Neural cell (in vitro differentiated cells): Measurements from ENCODE around the gene PSMA2. TPM values are rescaled to one million over a fixed set of nuclear protein-coding genes. Genes with fewer than 3 reads are reported as not detected.

Source experiments
- H2AFZ ChIP-seq: fragments of 200-600, 300-800 bp; sonication (generic), shearing (Covaris generic); 2 replicates; pipeline ENCODE4 v1.6.0; 2014; ENCODE audit warnings: low read depth, mild to moderate bottlenecking, antibody characterized with exemption, low read length, moderate library complexity
- H3F3A ChIP-seq: fragments of 200-600 bp; shearing (Covaris generic); 2 replicates; pipeline ENCODE4 v1.6.1; 2016; ENCODE audit warnings: mild to moderate bottlenecking, moderate library complexity, mixed read lengths, antibody characterized with exemption, low read length; ENCODE audit not compliant: insufficient read depth, poor library complexity, severe bottlenecking
- H3K27ac ChIP-seq: fragments of 200-600, 300-800 bp; sonication (generic), shearing (Covaris generic); 2 replicates; pipeline ENCODE4 v1.5.1; 2014; ENCODE audit warnings: mild to moderate bottlenecking, low read length, moderate library complexity
- H3K27me3 ChIP-seq: fragments of 300-800, 200-600 bp; sonication (generic), shearing (Covaris generic); 2 replicates; pipeline ENCODE4 v1.6.0; 2014; ENCODE audit warnings: mild to moderate bottlenecking, low read depth, low read length, moderate library complexity; ENCODE audit not compliant: insufficient read depth
- H3K36me3 ChIP-seq: fragments of 300-800, 200-600 bp; sonication (generic), shearing (Covaris generic); 2 replicates; pipeline ENCODE4 v1.5.1; 2014; ENCODE audit warnings: mild to moderate bottlenecking, antibody characterized with exemption, low read length, moderate library complexity; ENCODE audit not compliant: insufficient read depth
- H3K4me2 ChIP-seq: fragments of 300-800, 200-600 bp; sonication (generic), shearing (Covaris generic); 2 replicates; pipeline ENCODE4 v1.6.0; 2014; ENCODE audit warnings: mild to moderate bottlenecking, low read length
- H3K4me3 ChIP-seq: fragments of 300-800, 200-600 bp; sonication (generic), shearing (Covaris generic); 2 replicates; pipeline ENCODE4 v1.5.1; 2014; ENCODE audit warnings: mild to moderate bottlenecking, low read length, moderate library complexity
- H3K79me2 ChIP-seq: fragments of 200-600 bp; shearing (Covaris generic); replicated peaks from 2 replicates; pipeline ENCODE4 v1.6.0; 2014; ENCODE audit warnings: mild to moderate bottlenecking, low read length, moderate library complexity; ENCODE audit not compliant: insufficient read depth
- H3K9ac ChIP-seq: fragments of 300-800, 200-600 bp; sonication (generic), shearing (Covaris generic); 2 replicates; pipeline ENCODE4 v1.6.1; 2016; ENCODE audit warnings: mild to moderate bottlenecking, low read length, mixed read lengths
- H3K9me2 ChIP-seq: fragments of 200-600 bp; shearing (Covaris generic); 2 replicates; pipeline ENCODE4 v1.6.1; 2016; ENCODE audit warnings: mild to moderate bottlenecking, low read length, mixed read lengths; ENCODE audit not compliant: insufficient read depth
- H3K9me3 ChIP-seq: fragments of 200-600, 300-800 bp; sonication (generic), shearing (Covaris generic); 2 replicates; pipeline ENCODE4 v1.6.1; 2016; ENCODE audit warnings: mild to moderate bottlenecking, mixed run types, low read length, moderate library complexity, mixed read lengths
- H4K20me1 ChIP-seq: fragments of 200-600 bp; shearing (Covaris generic); 2 replicates; pipeline ENCODE4 v1.6.1; 2016; ENCODE audit warnings: mild to moderate bottlenecking, mixed run types; ENCODE audit not compliant: insufficient read depth
- CTCF ChIP-seq: fragments of 450-650 bp; IDR thresholded peaks from 2 replicates; pipeline ENCODE4 v1.5.1; 2014; ENCODE audit warnings: antibody characterized with exemption, mild to moderate bottlenecking, moderate library complexity; ENCODE audit not compliant: poor library complexity, severe bottlenecking
- EP300 ChIP-seq: fragments of 450-650 bp; conservative IDR thresholded peaks from 2 replicates; pipeline ENCODE4 v1.6.1; 2014; ENCODE audit warnings: antibody characterized with exemption, mild to moderate bottlenecking, moderate library complexity; ENCODE audit not compliant: poor library complexity, severe bottlenecking
- EZH2 ChIP-seq: fragments of 200-600, 300-800 bp; shearing (Covaris generic), sonication (generic); IDR thresholded peaks from 2 replicates; pipeline ENCODE4 v1.6.1; 2014; ENCODE audit warnings: antibody characterized with exemption, low read length, borderline replicate concordance, mild to moderate bottlenecking; ENCODE audit not compliant: insufficient read depth, poor library complexity, severe bottlenecking
- MXI1 ChIP-seq: fragments of 450-650 bp; conservative IDR thresholded peaks from 2 replicates; pipeline ENCODE4 v1.6.1; 2014; ENCODE audit warnings: antibody characterized with exemption, mild to moderate bottlenecking; ENCODE audit not compliant: poor library complexity, severe bottlenecking
- POLR2AphosphoS5 ChIP-seq: IDR thresholded peaks from 2 replicates; pipeline ENCODE4 v1.6.1; 2012
- RAD21 ChIP-seq: fragments of 450-650 bp; conservative IDR thresholded peaks from 2 replicates; pipeline ENCODE4 v1.6.1; 2014; ENCODE audit warnings: antibody characterized with exemption, mild to moderate bottlenecking, moderate library complexity
- SMC3 ChIP-seq: fragments of 450-650 bp; conservative IDR thresholded peaks from 2 replicates; pipeline ENCODE4 v1.6.1; 2014; ENCODE audit warnings: antibody characterized with exemption, mild to moderate bottlenecking, moderate library complexity; ENCODE audit not compliant: poor library complexity
- TAF1 ChIP-seq: IDR thresholded peaks from 2 replicates; pipeline ENCODE4 v1.6.1; 2012; ENCODE audit warnings: low read depth
- polyA plus RNA-seq: library from polyadenylated mRNA; depleted of rRNA; stranded (reverse); fragments of >200 nt; gene quantifications from 2 replicates; pipeline ENCODE4 v1.2.3, GENCODE V29; 2014
- TF ChIP-seq, protein P1 (sequence below): IDR thresholded peaks from 2 replicates; pipeline ENCODE4 v1.6.1; 2012; ENCODE audit warnings: borderline replicate concordance

Gene PSMA2
- polyA plus RNA-seq, 1 donor from 2014 or later, result 225 TPM

DNA sequence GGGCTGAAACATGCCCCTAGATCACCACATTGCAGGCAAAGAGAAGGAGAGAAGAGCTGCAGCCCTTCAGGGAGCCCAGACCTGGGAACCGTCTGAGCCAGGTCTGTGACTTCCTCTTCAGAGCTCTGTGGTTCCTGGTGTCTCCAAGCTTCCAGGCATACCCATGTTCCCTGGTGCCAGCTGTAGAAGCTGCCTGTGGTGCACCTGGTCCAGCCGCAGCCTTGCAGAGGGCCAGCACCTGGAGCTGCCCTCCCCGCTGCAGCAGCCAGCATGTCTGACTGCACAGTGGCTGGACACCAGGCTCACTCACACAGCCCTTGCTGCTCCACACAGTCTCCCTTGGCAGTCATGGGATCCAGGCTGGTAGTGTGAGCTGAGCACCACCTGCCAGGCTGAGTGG, 53.7 kb downstream of the PSMA2 start:
- Histone ChIP-seq H4K20me1 (no peaks in the 10 kb centered on the region), H3K36me3 (no peaks in the 10 kb centered on the region), H3K4me3 (no peak overlapping the region), H3K9ac (no peak overlapping the region), H3K9me3 (no peaks in the 10 kb centered on the region), H3K79me2 (no peaks in the 10 kb centered on the region), H3K27ac (no peak overlapping the region), H3K27me3 (no peaks in the 10 kb centered on the region), H3F3A (no peaks in the 10 kb centered on the region), H3K4me2 (no peak overlapping the region), H3K9me2 (no peaks in the 10 kb centered on the region), H2AFZ (no peak overlapping the region)
- TF ChIP-seq MXI1, result no peak
- TF ChIP-seq SMC3, result no peak
- TF ChIP-seq, protein P1, sequence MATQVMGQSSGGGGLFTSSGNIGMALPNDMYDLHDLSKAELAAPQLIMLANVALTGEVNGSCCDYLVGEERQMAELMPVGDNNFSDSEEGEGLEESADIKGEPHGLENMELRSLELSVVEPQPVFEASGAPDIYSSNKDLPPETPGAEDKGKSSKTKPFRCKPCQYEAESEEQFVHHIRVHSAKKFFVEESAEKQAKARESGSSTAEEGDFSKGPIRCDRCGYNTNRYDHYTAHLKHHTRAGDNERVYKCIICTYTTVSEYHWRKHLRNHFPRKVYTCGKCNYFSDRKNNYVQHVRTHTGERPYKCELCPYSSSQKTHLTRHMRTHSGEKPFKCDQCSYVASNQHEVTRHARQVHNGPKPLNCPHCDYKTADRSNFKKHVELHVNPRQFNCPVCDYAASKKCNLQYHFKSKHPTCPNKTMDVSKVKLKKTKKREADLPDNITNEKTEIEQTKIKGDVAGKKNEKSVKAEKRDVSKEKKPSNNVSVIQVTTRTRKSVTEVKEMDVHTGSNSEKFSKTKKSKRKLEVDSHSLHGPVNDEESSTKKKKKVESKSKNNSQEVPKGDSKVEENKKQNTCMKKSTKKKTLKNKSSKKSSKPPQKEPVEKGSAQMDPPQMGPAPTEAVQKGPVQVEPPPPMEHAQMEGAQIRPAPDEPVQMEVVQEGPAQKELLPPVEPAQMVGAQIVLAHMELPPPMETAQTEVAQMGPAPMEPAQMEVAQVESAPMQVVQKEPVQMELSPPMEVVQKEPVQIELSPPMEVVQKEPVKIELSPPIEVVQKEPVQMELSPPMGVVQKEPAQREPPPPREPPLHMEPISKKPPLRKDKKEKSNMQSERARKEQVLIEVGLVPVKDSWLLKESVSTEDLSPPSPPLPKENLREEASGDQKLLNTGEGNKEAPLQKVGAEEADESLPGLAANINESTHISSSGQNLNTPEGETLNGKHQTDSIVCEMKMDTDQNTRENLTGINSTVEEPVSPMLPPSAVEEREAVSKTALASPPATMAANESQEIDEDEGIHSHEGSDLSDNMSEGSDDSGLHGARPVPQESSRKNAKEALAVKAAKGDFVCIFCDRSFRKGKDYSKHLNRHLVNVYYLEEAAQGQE, result no peak
- no peak for TF ChIP-seq TAF1
- no peak for TF ChIP-seq POLR2AphosphoS5
- TF ChIP-seq EZH2, result no peak
- no peak for TF ChIP-seq EP300
- no peak for TF ChIP-seq RAD21
- no peak for TF ChIP-seq CTCF

GRCh38 chr7:42877862-42878261, 54.1 kb downstream of the PSMA2 start:
- no peak overlapping the region for H3K27ac ChIP-seq
- no peaks in the 10 kb centered on the region for H3K9me3 ChIP-seq
- no peak for TF ChIP-seq POLR2AphosphoS5
- no peak for TF ChIP-seq TAF1
- no peak for TF ChIP-seq EZH2
- TF ChIP-seq EP300, result no peak
- no peak for TF ChIP-seq RAD21
- no peak for TF ChIP-seq MXI1
- TF ChIP-seq CTCF, result no peak
- TF ChIP-seq, protein P1, result no peak
- no peak overlapping the region for H3K4me3 ChIP-seq
- H4K20me1 ChIP-seq, result no peaks in the 10 kb centered on the region
- H3K27me3 ChIP-seq, result no peaks in the 10 kb centered on the region
- H3K9ac ChIP-seq, result no peak overlapping the region
- no peaks in the 10 kb centered on the region for H3K9me2 ChIP-seq
- no peak overlapping the region for H3K4me2 ChIP-seq
- no peaks in the 10 kb centered on the region for H3K36me3 ChIP-seq
- H3F3A ChIP-seq, result no peaks in the 10 kb centered on the region
- H3K79me2 ChIP-seq, result no peaks in the 10 kb centered on the region
- no peak overlapping the region for H2AFZ ChIP-seq
